Keratinocyte (primary cell): Measurements from ENCODE around the gene SLC27A2.

Experiments
- EZH2 ChIP-seq: IDR thresholded peaks from one replicate; pipeline ENCODE4 v1.6.1; 2012; ENCODE audit warnings: inconsistent platforms, mild to moderate bottlenecking, low read length, moderate library complexity
- TF ChIP-seq, protein P1 (sequence below), 3 experiments: IDR thresholded peaks in 1 of 3; conservative IDR thresholded peaks in 1 of 3; optimal IDR thresholded peaks in 1 of 3; 2 replicates in 2 of 3; 3 replicates in 1 of 3; pipeline versions ENCODE3 to v1.5.1; 2011; ENCODE audit warnings: low read length in 3 of 3, mild to moderate bottlenecking in 3 of 3, moderate library complexity in 2 of 3, control low read depth in 1 of 3, inconsistent platforms in 1 of 3; ENCODE audit not compliant: insufficient read depth in 2 of 3; ENCODE audit errors: extremely low read depth in 1 of 3

DNA sequence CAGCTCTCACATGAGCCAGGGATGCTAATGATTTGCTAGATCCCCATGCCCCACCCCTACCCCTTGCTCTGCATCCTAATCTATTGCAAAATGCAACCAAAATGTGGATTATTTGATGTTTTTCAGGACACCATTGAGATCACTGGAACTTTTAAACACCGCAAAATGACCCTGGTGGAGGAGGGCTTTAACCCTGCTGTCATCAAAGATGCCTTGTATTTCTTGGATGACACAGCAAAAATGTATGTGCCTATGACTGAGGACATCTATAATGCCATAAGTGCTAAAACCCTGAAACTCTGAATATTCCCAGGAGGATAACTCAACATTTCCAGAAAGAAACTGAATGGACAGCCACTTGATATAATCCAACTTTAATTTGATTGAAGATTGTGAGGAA, 53.8 kb downstream of the SLC27A2 start:
- TF ChIP-seq, protein P1, sequence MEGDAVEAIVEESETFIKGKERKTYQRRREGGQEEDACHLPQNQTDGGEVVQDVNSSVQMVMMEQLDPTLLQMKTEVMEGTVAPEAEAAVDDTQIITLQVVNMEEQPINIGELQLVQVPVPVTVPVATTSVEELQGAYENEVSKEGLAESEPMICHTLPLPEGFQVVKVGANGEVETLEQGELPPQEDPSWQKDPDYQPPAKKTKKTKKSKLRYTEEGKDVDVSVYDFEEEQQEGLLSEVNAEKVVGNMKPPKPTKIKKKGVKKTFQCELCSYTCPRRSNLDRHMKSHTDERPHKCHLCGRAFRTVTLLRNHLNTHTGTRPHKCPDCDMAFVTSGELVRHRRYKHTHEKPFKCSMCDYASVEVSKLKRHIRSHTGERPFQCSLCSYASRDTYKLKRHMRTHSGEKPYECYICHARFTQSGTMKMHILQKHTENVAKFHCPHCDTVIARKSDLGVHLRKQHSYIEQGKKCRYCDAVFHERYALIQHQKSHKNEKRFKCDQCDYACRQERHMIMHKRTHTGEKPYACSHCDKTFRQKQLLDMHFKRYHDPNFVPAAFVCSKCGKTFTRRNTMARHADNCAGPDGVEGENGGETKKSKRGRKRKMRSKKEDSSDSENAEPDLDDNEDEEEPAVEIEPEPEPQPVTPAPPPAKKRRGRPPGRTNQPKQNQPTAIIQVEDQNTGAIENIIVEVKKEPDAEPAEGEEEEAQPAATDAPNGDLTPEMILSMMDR (optimal IDR thresholded peaks at IDR 0.05 in 1 of 3, IDR thresholded peaks at IDR 0.05 in 1 of 3, conservative IDR thresholded peaks at IDR 0.05 in 1 of 3; ENCODE audit: extremely low read depth in 1 of 3, insufficient read depth in 2 of 3, low read length in 3 of 3): no peak
- TF ChIP-seq EZH2: no peak
